IMR-90 (cell line): ENCODE data around the gene TRIM10. TPM values are rescaled to one million over a fixed set of nuclear protein-coding genes. Genes with fewer than 3 reads are reported as not detected.

ENCODE experiments used
- ATAC-seq: fragments of 200-7000 bp; cut with Tn5 transposase; 2 replicates; pipeline ENCODE4 v1.9.1; 2020; ENCODE audit warnings: low read depth, mild to moderate bottlenecking, moderate library complexity
- BruUV-seq: library from RNA; stranded (reverse); fragments of 400-500 nt; replicated peaks from 2 replicates; lab custom pipeline; 2021; lab: Mats Ljungman, UMichigan
- CTCF ChIA-PET: fragments of 300-600 bp; formaldehyde crosslinking; extraction: SDS; loops from one replicate; lab custom pipeline; 2021; ENCODE audit warnings: antibody characterized with exemption; lab: Yijun Ruan, JAX
- POLR2A ChIA-PET: fragments of 300-600 bp; sonication (Branson Sonifier 250); formaldehyde crosslinking; loops from one replicate; lab custom pipeline; 2022; ENCODE audit warnings: antibody characterized with exemption; ENCODE audit not compliant: unreplicated experiment; lab: Charles Lee
- DNase-seq: peaks from one replicate; pipeline ENCODE4 v3.0.0; 2013
- H2AFZ ChIP-seq: replicated peaks from 2 replicates; pipeline ENCODE3; 2013; ENCODE audit warnings: low read length, mild to moderate bottlenecking; ENCODE audit not compliant: poor library complexity
- H2AK5ac ChIP-seq: 2 replicates; pipeline ENCODE4 v1.6.1; 2013; ENCODE audit warnings: low read depth, low read length, inconsistent platforms
- H2AK9ac ChIP-seq: replicated peaks from 2 replicates; pipeline ENCODE3; 2013; ENCODE audit warnings: mild to moderate bottlenecking, low read depth, low read length, moderate library complexity; ENCODE audit not compliant: poor library complexity
- H2BK120ac ChIP-seq: 2 replicates; pipeline ENCODE4 v1.6.1; 2013; ENCODE audit warnings: low read depth, low read length, inconsistent platforms
- H2BK15ac ChIP-seq: 3 replicates; pipeline ENCODE4 v1.6.1; 2013; ENCODE audit warnings: low read depth, low read length, inconsistent platforms
- H2BK20ac ChIP-seq: 2 replicates; pipeline ENCODE4 v1.6.1; 2013; ENCODE audit warnings: low read depth, mild to moderate bottlenecking, inconsistent platforms, low read length, moderate library complexity
- H2BK5ac ChIP-seq: 2 replicates; pipeline ENCODE4 v1.6.1; 2013; ENCODE audit warnings: mild to moderate bottlenecking, low read depth, low read length, inconsistent platforms; ENCODE audit not compliant: poor library complexity, severe bottlenecking
- H3K14ac ChIP-seq: replicated peaks from 2 replicates; pipeline ENCODE4 v1.6.1; 2013; ENCODE audit warnings: low read depth, low read length, inconsistent platforms
- H3K18ac ChIP-seq: 2 replicates; pipeline ENCODE4 v1.6.1; 2013; ENCODE audit warnings: low read depth, low read length, control low read depth
- H3K23ac ChIP-seq: 2 replicates; pipeline ENCODE4 v1.6.1; 2013; ENCODE audit warnings: low read depth, low read length, inconsistent platforms
- H3K27ac ChIP-seq: 2 replicates; pipeline ENCODE4 v1.5.1; 2013; ENCODE audit warnings: mild to moderate bottlenecking, control low read depth, low read length; ENCODE audit not compliant: insufficient read depth
- H3K27me3 ChIP-seq: 2 replicates; pipeline ENCODE4 v1.6.1; 2013; ENCODE audit warnings: low read length; ENCODE audit not compliant: control insufficient read depth, insufficient read depth
- H3K36me3 ChIP-seq: 2 replicates; pipeline ENCODE4 v1.6.1; 2013; ENCODE audit warnings: low read length, mixed read lengths; ENCODE audit not compliant: control insufficient read depth, insufficient read depth
- H3K4ac ChIP-seq: 2 replicates; pipeline ENCODE4 v1.6.1; 2013; ENCODE audit warnings: low read depth, low read length, inconsistent platforms
- H3K4me1 ChIP-seq: 2 replicates; pipeline ENCODE4 v1.6.1; 2013; ENCODE audit warnings: low read length, mixed read lengths; ENCODE audit not compliant: control insufficient read depth, insufficient read depth
- H3K4me2 ChIP-seq: 2 replicates; pipeline ENCODE4 v1.6.1; 2013; ENCODE audit warnings: low read depth, mild to moderate bottlenecking, control low read depth, low read length, moderate library complexity
- H3K4me3 ChIP-seq: 2 replicates; pipeline ENCODE4 v1.5.1; 2013; ENCODE audit warnings: low read depth, mild to moderate bottlenecking, control low read depth, low read length, moderate library complexity; ENCODE audit not compliant: insufficient read depth
- H3K56ac ChIP-seq: 2 replicates; pipeline ENCODE4 v1.6.1; 2013; ENCODE audit warnings: low read length, inconsistent platforms; ENCODE audit not compliant: insufficient read depth; ENCODE audit errors: extremely low read depth
- H3K79me1 ChIP-seq, 2 experiments: 2 replicates each; pipeline ENCODE4 v1.6.1; 2013; ENCODE audit warnings: low read length in 2 of 2, inconsistent platforms in 1 of 2, low read depth in 1 of 2
- H3K9ac ChIP-seq: 2 replicates; pipeline ENCODE4 v1.6.1; 2013; ENCODE audit warnings: low read depth, low read length, control low read depth
- H3K9me1 ChIP-seq: 2 replicates; pipeline ENCODE4 v1.6.1; 2013; ENCODE audit warnings: low read length, inconsistent platforms; ENCODE audit not compliant: insufficient read depth
- H3K9me3 ChIP-seq: 2 replicates; pipeline ENCODE4 v1.6.1; 2013; ENCODE audit warnings: low read length; ENCODE audit not compliant: control insufficient read depth, insufficient read depth
- H4K20me1 ChIP-seq: 2 replicates; pipeline ENCODE4 v1.6.1; 2013; ENCODE audit warnings: low read length, inconsistent platforms; ENCODE audit not compliant: insufficient read depth
- H4K5ac ChIP-seq: 2 replicates; pipeline ENCODE4 v1.6.1; 2013; ENCODE audit warnings: mild to moderate bottlenecking, low read depth, low read length, control low read depth
- H4K8ac ChIP-seq, 2 experiments: 2 replicates each; pipeline ENCODE4 v1.6.1; 2013; ENCODE audit warnings: low read depth in 2 of 2, low read length in 2 of 2, control low read depth in 1 of 2, inconsistent platforms in 1 of 2
- H4K91ac ChIP-seq: 2 replicates; pipeline ENCODE4 v1.6.1; 2013; ENCODE audit warnings: low read depth, low read length, inconsistent platforms; ENCODE audit not compliant: insufficient read depth
- CEBPB ChIP-seq: IDR thresholded peaks from 2 replicates; pipeline ENCODE4 v1.6.1; 2012; ENCODE audit warnings: low read depth, low read length, improper control_type of control experiment
- CHD1 ChIP-seq: IDR thresholded peaks from 2 replicates; pipeline ENCODE4 v1.6.1; 2012; ENCODE audit warnings: low read depth, low read length, improper control_type of control experiment
- FOS ChIP-seq: fragments of 150-350 bp; IDR thresholded peaks from 2 replicates; pipeline ENCODE4 v1.6.1; 2016; ENCODE audit warnings: low read depth, low read length
- MAFK ChIP-seq: IDR thresholded peaks from 2 replicates; pipeline ENCODE4 v1.6.1; 2012; ENCODE audit warnings: low read depth, low read length, improper control_type of control experiment
- MAZ ChIP-seq: IDR thresholded peaks from 2 replicates; pipeline ENCODE4 v1.6.1; 2012; ENCODE audit warnings: low read depth, mild to moderate bottlenecking, low read length, improper control_type of control experiment, moderate library complexity, borderline replicate concordance
- MXI1 ChIP-seq: IDR thresholded peaks from 2 replicates; pipeline ENCODE4 v1.6.1; 2012; ENCODE audit warnings: low read depth, mild to moderate bottlenecking, low read length, moderate library complexity, borderline replicate concordance
- NFE2L2 ChIP-seq: fragments of 150-350 bp; IDR thresholded peaks from 2 replicates; pipeline ENCODE4 v1.6.1; 2016; ENCODE audit warnings: low read depth, mild to moderate bottlenecking, low read length
- RAD21 ChIP-seq: IDR thresholded peaks from 2 replicates; pipeline ENCODE4 v1.6.1; 2012; ENCODE audit warnings: low read length, improper control_type of control experiment
- RCOR1 ChIP-seq: IDR thresholded peaks from 2 replicates; pipeline ENCODE4 v1.6.1; 2012; ENCODE audit warnings: mild to moderate bottlenecking, low read length, improper control_type of control experiment; ENCODE audit not compliant: insufficient replicate concordance
- RFX5 ChIP-seq: IDR thresholded peaks from 2 replicates; pipeline ENCODE4 v1.8.0; 2012; ENCODE audit warnings: low read depth, mild to moderate bottlenecking, low read length, moderate library complexity
- SMC3 ChIP-seq: fragments of 150-350 bp; IDR thresholded peaks from 2 replicates; pipeline ENCODE4 v1.6.1; 2016; ENCODE audit warnings: low read depth, mild to moderate bottlenecking, antibody characterized with exemption, low read length, moderate library complexity
- WGBS, 2 experiments: methylation state at CpG; one replicate each; pipeline versions ENCODE4 v1.1.5 to v1.1.7; 2013; ENCODE audit warnings: missing lambda C conversion rate in 2 of 2; ENCODE audit not compliant: insufficient read length in 1 of 2; ENCODE audit errors: extremely low coverage in 2 of 2; 5-methylcytosine and 5-hydroxymethylcytosine counted together
- dilution Hi-C: fragments of 300-500 bp; cut with HindIII; formaldehyde crosslinking; loops from one replicate; pipeline ENCODE4 v1.14.3; 2018; ENCODE audit warnings: low sequenced_read_pairs; ENCODE audit not compliant: unreplicated experiment
- in situ Hi-C: fragments of 300-500 bp; cut with MboI; formaldehyde crosslinking; loops from 3 replicates; pipeline ENCODE4 v1.14.3; 2019; ENCODE audit warnings: low sequenced_read_pairs, inconsistent platforms, mixed read lengths
- intact Hi-C: fragments of 100-400 bp; cut with micrococcal nuclease; formaldehyde crosslinking; loops from 2 replicates; pipeline ENCODE4 v1.10.0; 2022
- polyA plus RNA-seq, 3 experiments: library from polyadenylated mRNA; depleted of rRNA; stranded (reverse); fragments of >200 nt; gene quantifications; 2 replicates each; pipeline ENCODE4 v1.2.3, GENCODE V29; 2012; ENCODE audit warnings: low replicate concordance in 1 of 3
- total RNA-seq: library from RNA; depleted of rRNA; stranded (reverse); fragments of >200 nt; gene quantifications from 2 replicates; pipeline ENCODE4 v1.2.3, GENCODE V29; 2012
- TF ChIP-seq, protein P1 (sequence below): fragments of 150-350 bp; IDR thresholded peaks from 2 replicates; pipeline ENCODE4 v1.6.1; 2017; ENCODE audit warnings: mild to moderate bottlenecking, antibody characterized with exemption, low read length, low read depth
- TF ChIP-seq, protein P2 (sequence below): conservative IDR thresholded peaks from 2 replicates; pipeline ENCODE4 v1.5.1; 2012; ENCODE audit warnings: mild to moderate bottlenecking, low read depth, low read length, improper control_type of control experiment
- TF ChIP-seq, protein P3 (sequence below): fragments of 150-350 bp; IDR thresholded peaks from 2 replicates; pipeline ENCODE4 v1.6.1; 2016; ENCODE audit warnings: low read depth, mild to moderate bottlenecking, low read length, moderate library complexity, borderline replicate concordance

TRIM10 gene
- total and polyA plus RNA-seq, 2 of the 4 experiments (the other 2 are of a cell fraction) = not detected

GRCh38 chr6:30167101-30167500 is 6.1 kb upstream of the TRIM10 start:
- in situ Hi-C loops = no loop called here
- dilution Hi-C loops = no loop called here
- no peaks in the 10 kb centered on the region for H4K20me1 ChIP-seq

More at GRCh38 chr6:30167101-30167500, 6.1 kb upstream of the TRIM10 start:
- Histone ChIP-seq H2BK15ac (no peak overlapping the region), H3K4ac (no peak overlapping the region), H2BK120ac (no peak overlapping the region), H2AFZ (no peak overlapping the region), H3K9me1 (no peaks in the 10 kb centered on the region), H2AK9ac (no peak overlapping the region), H4K8ac (no peak overlapping the region), H3K9me3 (no peaks in the 10 kb centered on the region), H3K4me3 (no peak overlapping the region), H3K36me3 (no peaks in the 10 kb centered on the region), H3K23ac (no peak overlapping the region), H3K14ac (no peak overlapping the region), H3K27ac (no peak overlapping the region), H4K91ac (no peak overlapping the region), H2BK5ac (no peak overlapping the region), H2BK20ac (no peak overlapping the region), H3K4me1 (no peaks in the 10 kb centered on the region), H3K18ac (no peak overlapping the region), H3K79me1 (no peaks in the 10 kb centered on the region), H3K4me2 (no peak overlapping the region), H3K27me3 (peaks cover 55% of the 10 kb centered on the region), H4K5ac (no peak overlapping the region), H3K56ac (no peak overlapping the region), H3K9ac (no peak overlapping the region), H2AK5ac (no peak overlapping the region)
- TF ChIP-seq SMC3 = no peak
- TF ChIP-seq RFX5 = no peak
- no peak for TF ChIP-seq NFE2L2
- TF ChIP-seq RCOR1 = no peak
- TF ChIP-seq CHD1 = no peak
- TF ChIP-seq FOS = no peak
- no peak for TF ChIP-seq CEBPB
- TF ChIP-seq MAFK = no peak
- TF ChIP-seq MAZ = no peak
- TF ChIP-seq, protein P1, sequence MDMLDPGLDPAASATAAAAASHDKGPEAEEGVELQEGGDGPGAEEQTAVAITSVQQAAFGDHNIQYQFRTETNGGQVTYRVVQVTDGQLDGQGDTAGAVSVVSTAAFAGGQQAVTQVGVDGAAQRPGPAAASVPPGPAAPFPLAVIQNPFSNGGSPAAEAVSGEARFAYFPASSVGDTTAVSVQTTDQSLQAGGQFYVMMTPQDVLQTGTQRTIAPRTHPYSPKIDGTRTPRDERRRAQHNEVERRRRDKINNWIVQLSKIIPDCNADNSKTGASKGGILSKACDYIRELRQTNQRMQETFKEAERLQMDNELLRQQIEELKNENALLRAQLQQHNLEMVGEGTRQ = no peak
- TF ChIP-seq, protein P2, sequence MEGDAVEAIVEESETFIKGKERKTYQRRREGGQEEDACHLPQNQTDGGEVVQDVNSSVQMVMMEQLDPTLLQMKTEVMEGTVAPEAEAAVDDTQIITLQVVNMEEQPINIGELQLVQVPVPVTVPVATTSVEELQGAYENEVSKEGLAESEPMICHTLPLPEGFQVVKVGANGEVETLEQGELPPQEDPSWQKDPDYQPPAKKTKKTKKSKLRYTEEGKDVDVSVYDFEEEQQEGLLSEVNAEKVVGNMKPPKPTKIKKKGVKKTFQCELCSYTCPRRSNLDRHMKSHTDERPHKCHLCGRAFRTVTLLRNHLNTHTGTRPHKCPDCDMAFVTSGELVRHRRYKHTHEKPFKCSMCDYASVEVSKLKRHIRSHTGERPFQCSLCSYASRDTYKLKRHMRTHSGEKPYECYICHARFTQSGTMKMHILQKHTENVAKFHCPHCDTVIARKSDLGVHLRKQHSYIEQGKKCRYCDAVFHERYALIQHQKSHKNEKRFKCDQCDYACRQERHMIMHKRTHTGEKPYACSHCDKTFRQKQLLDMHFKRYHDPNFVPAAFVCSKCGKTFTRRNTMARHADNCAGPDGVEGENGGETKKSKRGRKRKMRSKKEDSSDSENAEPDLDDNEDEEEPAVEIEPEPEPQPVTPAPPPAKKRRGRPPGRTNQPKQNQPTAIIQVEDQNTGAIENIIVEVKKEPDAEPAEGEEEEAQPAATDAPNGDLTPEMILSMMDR = no peak
- no peak for TF ChIP-seq RAD21
- TF ChIP-seq, protein P3, sequence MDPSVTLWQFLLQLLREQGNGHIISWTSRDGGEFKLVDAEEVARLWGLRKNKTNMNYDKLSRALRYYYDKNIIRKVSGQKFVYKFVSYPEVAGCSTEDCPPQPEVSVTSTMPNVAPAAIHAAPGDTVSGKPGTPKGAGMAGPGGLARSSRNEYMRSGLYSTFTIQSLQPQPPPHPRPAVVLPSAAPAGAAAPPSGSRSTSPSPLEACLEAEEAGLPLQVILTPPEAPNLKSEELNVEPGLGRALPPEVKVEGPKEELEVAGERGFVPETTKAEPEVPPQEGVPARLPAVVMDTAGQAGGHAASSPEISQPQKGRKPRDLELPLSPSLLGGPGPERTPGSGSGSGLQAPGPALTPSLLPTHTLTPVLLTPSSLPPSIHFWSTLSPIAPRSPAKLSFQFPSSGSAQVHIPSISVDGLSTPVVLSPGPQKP = no peak
- TF ChIP-seq MXI1 = no peak
- DNase-seq = no peak
- no TSS peak for BruUV-seq
- POLR2A ChIA-PET = no interaction called here
- no peak for ATAC-seq
- intact Hi-C loops = no loop called here
- 35% methylated on average over 2 of the region's 6 CpGs; no CpG with 5 or more reads in 1 of the 2 experiments for WGBS, 2 experiments
- CTCF ChIA-PET = no interaction called here
